Left kidney (tissue), 2 donors: ENCODE measurements around the gene TIMP2. TPM values are rescaled to one million over a fixed set of nuclear protein-coding genes. Genes with fewer than 3 reads are reported as not detected.
"Not testable (repeated sequence)": the region's sequence is repeated elsewhere in the genome, so short reads cannot be mapped to it uniquely, and the experiment has no call there.

ENCODE experiments used
- DNase-seq: peaks from one replicate; pipeline ENCODE4 v3.0.0-alpha.2; 2013
- polyA plus RNA-seq: library from polyadenylated mRNA; unstranded; fragments of 120-200 nt; gene quantifications from one replicate; pipeline ENCODE4 v1.2.1, GENCODE V29; 2013; ENCODE audit not compliant: insufficient read length

TIMP2 gene
- polyA plus RNA-seq, 1 donor: 138 TPM

- DNase-seq: no peak
Observed at GRCh38 chr17:78958641-78959127, 33.5 kb upstream of the TIMP2 start.

- DNase-seq: no peak
Observed at GRCh38 chr17:78957128-78957527, 31.9 kb upstream of the TIMP2 start.

- DNase-seq: no peak
Observed at GRCh38 chr17:78956254-78956653, 31.1 kb upstream of the TIMP2 start.

GRCh38 chr17:78954684-78955083 is 29.5 kb upstream of the TIMP2 start:
- DNase-seq: no peak

GRCh38 chr17:78953356-78954350 is 28.5 kb upstream of the TIMP2 start:
- DNase-seq: no peak

GRCh38 chr17:78952706-78953105 is 27.5 kb upstream of the TIMP2 start:
- no peak for DNase-seq

- DNase-seq: no peak
Observed at GRCh38 chr17:78951967-78952551, 26.9 kb upstream of the TIMP2 start.

- no peak for DNase-seq
Observed at GRCh38 chr17:78950870-78951269, 25.7 kb upstream of the TIMP2 start.

GRCh38 chr17:78947235-78948149 is 22.3 kb upstream of the TIMP2 start:
- DNase-seq: no peak

- no peak for DNase-seq
Observed at GRCh38 chr17:78946631-78947030, 21.4 kb upstream of the TIMP2 start.

GRCh38 chr17:78946131-78946530 is 20.9 kb upstream of the TIMP2 start:
- no peak for DNase-seq

GRCh38 chr17:78945455-78945854 is 20.3 kb upstream of the TIMP2 start:
- not testable (repeated sequence) for DNase-seq

GRCh38 chr17:78944956-78945355 is 19.8 kb upstream of the TIMP2 start:
- no peak for DNase-seq

GRCh38 chr17:78944026-78944425 is 18.8 kb upstream of the TIMP2 start:
- no peak for DNase-seq

- DNase-seq: no peak
Observed at GRCh38 chr17:78940708-78941107, 15.5 kb upstream of the TIMP2 start.

GRCh38 chr17:78940258-78940657 is 15.1 kb upstream of the TIMP2 start:
- no peak for DNase-seq

- DNase-seq: no peak
Observed at GRCh38 chr17:78939615-78940014, 14.4 kb upstream of the TIMP2 start.

GRCh38 chr17:78937561-78937960 is 12.4 kb upstream of the TIMP2 start:
- DNase-seq: no peak

- DNase-seq: peak; percentile 68
Observed at GRCh38 chr17:78935419-78936323, 10.5 kb upstream of the TIMP2 start.

- no peak for DNase-seq
Observed at GRCh38 chr17:78934681-78935418, 9.7 kb upstream of the TIMP2 start.
